ENCODE data around the gene ITIH2.
"Not testable (repeated sequence)": the region's sequence is repeated elsewhere in the genome, so short reads cannot be mapped to it uniquely, and the experiment has no call there.

The ITIH2 gene

GRCh38 chr10:7703140-7703539 lies at the start of gene ITIH2:
TSS of gene ITIH2 (plus strand) at chr10:7703316. CDS start at chr10:7703435, 119 bp downstream.
- DNase-seq = no peak

- not testable (repeated sequence) for DNase-seq
These were observed 46.0 kb upstream of the ITIH2 start for GRCh38 chr10:7657079-7657478.

- no peak for DNase-seq
These were observed 45.6 kb upstream of the ITIH2 start for GRCh38 chr10:7657552-7657951.

GRCh38 chr10:7659560-7659959 lies 43.6 kb upstream of the ITIH2 start:
- no peak for DNase-seq

- no peak for DNase-seq
These were observed 40.6 kb upstream of the ITIH2 start for GRCh38 chr10:7662522-7662921.

- DNase-seq = no peak
These were observed 38.4 kb upstream of the ITIH2 start for GRCh38 chr10:7664707-7665106.

GRCh38 chr10:7665767-7666166 lies 37.3 kb upstream of the ITIH2 start:
- no peak for DNase-seq

GRCh38 chr10:7666253-7667023 lies 36.7 kb upstream of the ITIH2 start, which contains the start of gene ITIH5:
TSS of gene ITIH5 (minus strand) at chr10:7666966. CDS start at chr10:7666892, 74 bp downstream.
- no peak for DNase-seq

GRCh38 chr10:7667262-7668141 lies 35.6 kb upstream of the ITIH2 start:
- no peak for DNase-seq

- no peak for DNase-seq
These were observed 33.0 kb upstream of the ITIH2 start for GRCh38 chr10:7670157-7670556.

- no peak for DNase-seq
These were observed 30.6 kb upstream of the ITIH2 start for GRCh38 chr10:7672341-7673134.

- no peak for DNase-seq
These were observed 23.9 kb upstream of the ITIH2 start for GRCh38 chr10:7679256-7679655.

GRCh38 chr10:7680078-7680477 lies 23.0 kb upstream of the ITIH2 start:
- not testable (repeated sequence) for DNase-seq

GRCh38 chr10:7686351-7687171 lies 16.6 kb upstream of the ITIH2 start:
- DNase-seq = no peak

- peak; percentile 82 for DNase-seq
These were observed 15.7 kb upstream of the ITIH2 start for GRCh38 chr10:7687228-7687907.

- no peak for DNase-seq
These were observed 13.5 kb upstream of the ITIH2 start for GRCh38 chr10:7689591-7689990.

- DNase-seq = not testable (repeated sequence)
These were observed 12.1 kb upstream of the ITIH2 start for GRCh38 chr10:7690885-7691597.

- DNase-seq = not testable (repeated sequence)
These were observed 10.7 kb upstream of the ITIH2 start for GRCh38 chr10:7692368-7692767.

GRCh38 chr10:7693194-7693593 lies 9.9 kb upstream of the ITIH2 start:
- not testable (repeated sequence) for DNase-seq

- DNase-seq = no peak
These were observed 6.6 kb upstream of the ITIH2 start for GRCh38 chr10:7696545-7696944.

- no peak for DNase-seq
These were observed 5.7 kb upstream of the ITIH2 start for GRCh38 chr10:7697426-7697825.
